ENCODE data around the gene KNDC1. TPM values are rescaled to one million over a fixed set of nuclear protein-coding genes. Genes with fewer than 3 reads are reported as not detected.

The KNDC1 gene
- total and polyA plus RNA-seq, 2 donors (not counting 3 experiments of a cell fraction or from before 2014, with no cell fraction given) = not detected

- H3K4me1 ChIP-seq (ENCODE audit: control insufficient read depth, extremely low read depth, insufficient read depth, low read length) = no peaks in the 10 kb centered on the region
- intact Hi-C loops (cut with micrococcal nuclease) (no loop called here), dilution Hi-C loops (cut with MboI; ENCODE audit: extremely low pct_ligation_motif_present, low sequenced_read_pairs) (no loop called here)
- no peaks in the 10 kb centered on the region for H3K79me2 ChIP-seq (ENCODE audit: control insufficient read depth, insufficient read depth, low read length)
- H3K36me3 ChIP-seq (ENCODE audit: control insufficient read depth in 2 of 2, extremely low read depth in 1 of 2, insufficient read depth in 2 of 2, low read length in 2 of 2) = no peaks in the 10 kb centered on the region
- no peak overlapping the region for H3K4me2 ChIP-seq (ENCODE audit: insufficient read depth, low read length)
- POLR2A ChIA-PET = no interaction called here
- no peak overlapping the region for H3K27ac ChIP-seq (ENCODE audit: insufficient read depth, low read depth, low read length)
- no peaks in the 10 kb centered on the region for H3K9me3 ChIP-seq (replicated peaks; ENCODE audit: control insufficient read depth, insufficient read depth, low read length)
- H3K9me1 ChIP-seq (replicated peaks; ENCODE audit: control insufficient read depth, extremely low read depth, insufficient read depth, low read length) = no peaks in the 10 kb centered on the region
- DNase-seq (ENCODE audit: low read depth, low spot score) (no peak), FAIRE-seq (no peak)
- no peak overlapping the region for H2AFZ ChIP-seq (ENCODE audit: low read depth, low read length)
- H3K4me3 ChIP-seq (replicated peaks in 1 of 3; ENCODE audit: insufficient read depth in 1 of 3, low read depth in 1 of 3, low read length in 3 of 3) = no peak overlapping the region
- CTCF ChIA-PET = interaction anchor here (0.6 kb wide), 1 partner anchor 15 kb away, joined by 4 read pairs; no protein-coding TSS in a partner anchor
- no peaks in the 10 kb centered on the region for H3K27me3 ChIP-seq (ENCODE audit: control insufficient read depth in 2 of 2, insufficient read depth in 2 of 2, low read length in 2 of 2)
- H4K20me1 ChIP-seq (replicated peaks; ENCODE audit: control insufficient read depth, extremely low read depth, insufficient read depth, low read length) = no peaks in the 10 kb centered on the region
- no TSS peak for BruUV-seq (replicated peaks)
- TF ChIP-seq CTCF (IDR thresholded peaks at IDR 0.05; ENCODE audit: extremely low read depth in 1 of 2, insufficient read depth in 1 of 2, low read depth in 1 of 2, low read length in 2 of 2) (no peak), POLR2AphosphoS5 (IDR thresholded peaks at IDR 0.05; ENCODE audit: insufficient read depth, low read depth, low read length) (no peak), POLR2A (IDR thresholded peaks at IDR 0.05; ENCODE audit: low read depth, low read length) (no peak)
- H3K9ac ChIP-seq (replicated peaks; ENCODE audit: extremely low read depth, insufficient read depth, low read length) = no peak overlapping the region
Observed at GRCh38 chr10:133128126-133129070, 31.6 kb upstream of the KNDC1 start.
